K562 (cell line): ENCODE data around the gene TSTD2. TPM values are rescaled to one million over a fixed set of nuclear protein-coding genes. Genes with fewer than 3 reads are reported as not detected.

Experiments
- ATAC-seq: fragments of 200-7000 bp; cut with Tn5 transposase; 3 replicates; pipeline ENCODE4 v1.9.1; 2020; ENCODE audit warnings: moderate library complexity
- BruUV-seq: library from RNA; stranded (reverse); fragments of 400-500 nt; replicated peaks from 2 replicates; lab custom pipeline; 2021; lab: Mats Ljungman, UMichigan
- CTCF ChIA-PET: fragments of 300-600 bp; formaldehyde crosslinking; extraction: SDS; loops from one replicate; lab custom pipeline; 2021; ENCODE audit warnings: low intra/inter-chr PET ratio; lab: Yijun Ruan, JAX
- POLR2A ChIA-PET: fragments of 300-600, 350-650 bp; sonication (Branson Sonifier 250); formaldehyde crosslinking; extraction: SDS; loops from one replicate; lab custom pipeline; 2021; ENCODE audit warnings: antibody characterized with exemption, inconsistent platforms; lab: Yijun Ruan, JAX
- DNase-seq, 4 experiments: peaks; one replicate each; pipeline versions ENCODE4 v3.0.0 to v3.0.0-alpha.2; 2011 to 2018; ENCODE audit warnings: low spot score in 3 of 4, mixed read lengths in 3 of 4; ENCODE audit errors: extremely low read depth in 1 of 4
- FAIRE-seq: peaks from 2 replicates; lab custom pipeline; 2011; peaks lifted over from hg19 to GRCh38; lab: Jason Lieb, UNC
- H2AFZ ChIP-seq: 2 replicates; pipeline ENCODE4 v1.6.0; 2011; ENCODE audit warnings: low read depth, low read length, control low read depth, inconsistent platforms
- H3K27ac ChIP-seq: fragments of 200-600 bp; 3 replicates; pipeline ENCODE4 v1.8.0; 2011; ENCODE audit warnings: low read depth, mild to moderate bottlenecking, control low read depth, inconsistent platforms, low read length, moderate library complexity, mixed read lengths; ENCODE audit errors: extremely low read depth
- H3K27me3 ChIP-seq, 2 experiments: fragments of 300-600 bp in 1 of 2; 2 replicates in 1 of 2; 3 replicates in 1 of 2; pipeline versions ENCODE4 v1.6.0 to v1.8.0; 2011; ENCODE audit warnings: inconsistent platforms in 2 of 2, low read length in 2 of 2, mild to moderate bottlenecking in 1 of 2, mixed read lengths in 1 of 2, moderate library complexity in 1 of 2; ENCODE audit not compliant: control insufficient read depth in 2 of 2, insufficient read depth in 2 of 2
- H3K36me3 ChIP-seq: fragments of 300-600 bp; 3 replicates; pipeline ENCODE4 v1.8.0; 2011; ENCODE audit warnings: mild to moderate bottlenecking, low read length, inconsistent platforms; ENCODE audit not compliant: control insufficient read depth, insufficient read depth
- H3K4me1 ChIP-seq, 2 experiments: fragments of 200-600 bp in 1 of 2; replicated peaks in 1 of 2; 2 replicates in 1 of 2; 3 replicates in 1 of 2; pipeline versions ENCODE4 v1.5.1 to v1.8.0; 2011; ENCODE audit warnings: inconsistent platforms in 2 of 2, low read length in 2 of 2, mild to moderate bottlenecking in 1 of 2, mixed read lengths in 1 of 2, moderate library complexity in 1 of 2; ENCODE audit not compliant: control insufficient read depth in 2 of 2, insufficient read depth in 2 of 2
- H3K4me2 ChIP-seq: 2 replicates; pipeline ENCODE4 v1.6.1; 2011; ENCODE audit warnings: low read length, control low read depth, inconsistent platforms, mixed read lengths; ENCODE audit not compliant: insufficient read depth
- H3K4me3 ChIP-seq: fragments of 200-600 bp; sonication (generic), shearing (Covaris generic); 2 replicates; pipeline ENCODE4 v1.5.1; 2016; ENCODE audit warnings: control low read depth, inconsistent platforms
- H3K79me2 ChIP-seq: fragments of 200-600 bp; 3 replicates; pipeline ENCODE4 v1.8.0; 2011; ENCODE audit warnings: low read length, inconsistent platforms; ENCODE audit not compliant: control insufficient read depth, insufficient read depth
- H3K9ac ChIP-seq, 2 experiments: 2 replicates each; pipeline versions ENCODE4 v1.6.0 to v1.6.1; 2011; ENCODE audit warnings: low read depth in 2 of 2, low read length in 2 of 2, control low read depth in 1 of 2, inconsistent platforms in 1 of 2, mild to moderate bottlenecking in 1 of 2, mixed read lengths in 1 of 2; ENCODE audit not compliant: insufficient read depth in 1 of 2
- H3K9me1 ChIP-seq: one replicate; pipeline ENCODE4 v1.6.0; 2011; ENCODE audit warnings: inconsistent platforms, mild to moderate bottlenecking, low read length, moderate library complexity; ENCODE audit not compliant: control insufficient read depth, insufficient read depth
- H3K9me3 ChIP-seq: replicated peaks from 2 replicates; pipeline ENCODE4 v1.5.1; 2011; ENCODE audit warnings: low read depth, low read length, inconsistent platforms; ENCODE audit not compliant: control insufficient read depth, insufficient read depth
- H4K20me1 ChIP-seq: replicated peaks from 2 replicates; pipeline ENCODE4 v1.6.1; 2011; ENCODE audit warnings: low read length, inconsistent platforms, mixed read lengths; ENCODE audit not compliant: control insufficient read depth, insufficient read depth
- HMG20A ChIP-seq: fragments of 450-650 bp; formaldehyde crosslinking; conservative IDR thresholded peaks from 2 replicates; pipeline ENCODE4 v1.4.0; 2020; ENCODE audit warnings: mild to moderate bottlenecking, mixed read lengths
- IRF2 ChIP-seq: sonication (generic); formaldehyde crosslinking; IDR thresholded peaks from 2 replicates; pipeline ENCODE4 v1.8.1; 2022; ENCODE audit warnings: mild to moderate bottlenecking, missing genetic modification reagents
- NFE2 ChIP-seq: IDR thresholded peaks from 2 replicates; pipeline ENCODE4 v1.6.1; 2014; ENCODE audit warnings: antibody characterized with exemption, low read depth
- NFIC ChIP-seq: fragments of 450-650 bp; IDR thresholded peaks from 2 replicates; pipeline ENCODE4 v1.6.1; 2017; ENCODE audit warnings: mild to moderate bottlenecking, inconsistent platforms
- ZNF592 ChIP-seq: fragments of 450-650 bp; IDR thresholded peaks from 2 replicates; pipeline ENCODE4 v1.6.1; 2017; ENCODE audit warnings: antibody characterized with exemption, mild to moderate bottlenecking
- WGBS: fragments of 100-300 bp; shearing (Covaris generic); methylation state at CpG from one replicate; pipeline ENCODE4 v1.1.6; 2016; ENCODE audit warnings: low coverage, mixed read lengths; ENCODE audit not compliant: insufficient coverage; ENCODE audit errors: missing lambda C conversion rate; 5-methylcytosine and 5-hydroxymethylcytosine counted together
- in situ Hi-C: fragments of 300-500 bp; cut with MboI; formaldehyde crosslinking; loops from 4 replicates; pipeline ENCODE4 v1.15.0; 2018; ENCODE audit warnings: inconsistent platforms, mixed read lengths
- intact Hi-C: fragments of 100-400 bp; cut with micrococcal nuclease; formaldehyde crosslinking; loops from 2 replicates; pipeline ENCODE4 v1.14.2; 2022
- polyA plus RNA-seq, 8 experiments: library from polyadenylated mRNA; depleted of rRNA in 4 of 8; stranded (reverse) in 5 of 8; unstranded in 3 of 8; fragments of >200 nt; fragmentation: Nextera tagmentation in 2 of 8; fragmentation: Illumina TruSeq in 1 of 8; extraction: Ambion mirVana in 2 of 8; extraction: Trizol in 1 of 8; gene quantifications; 2 replicates each; pipeline versions ENCODE4 v1.2.1 to v1.2.3, GENCODE V29; 2011 to 2014; ENCODE audit warnings: inconsistent platforms in 1 of 8, missing spikeins in 1 of 8
- total RNA-seq, 7 experiments: library from RNA; depleted of rRNA in 6 of 7; stranded (reverse); fragments of >200 nt in 6 of 7; fragmentation: Illumina TruSeq in 2 of 7; extraction: Trizol in 2 of 7; gene quantifications; 2 replicates each; pipeline versions ENCODE4 v1.2.1 to v1.2.3, GENCODE V29; 2011 to 2021; ENCODE audit warnings: low replicate concordance in 1 of 7

Gene TSTD2
- total and polyA plus RNA-seq, 9 of the 15 experiments (the other 6 are each of a cell fraction or from before 2014, with no cell fraction given): 10.1 to 36.7 (median 19.0) TPM

DNA sequence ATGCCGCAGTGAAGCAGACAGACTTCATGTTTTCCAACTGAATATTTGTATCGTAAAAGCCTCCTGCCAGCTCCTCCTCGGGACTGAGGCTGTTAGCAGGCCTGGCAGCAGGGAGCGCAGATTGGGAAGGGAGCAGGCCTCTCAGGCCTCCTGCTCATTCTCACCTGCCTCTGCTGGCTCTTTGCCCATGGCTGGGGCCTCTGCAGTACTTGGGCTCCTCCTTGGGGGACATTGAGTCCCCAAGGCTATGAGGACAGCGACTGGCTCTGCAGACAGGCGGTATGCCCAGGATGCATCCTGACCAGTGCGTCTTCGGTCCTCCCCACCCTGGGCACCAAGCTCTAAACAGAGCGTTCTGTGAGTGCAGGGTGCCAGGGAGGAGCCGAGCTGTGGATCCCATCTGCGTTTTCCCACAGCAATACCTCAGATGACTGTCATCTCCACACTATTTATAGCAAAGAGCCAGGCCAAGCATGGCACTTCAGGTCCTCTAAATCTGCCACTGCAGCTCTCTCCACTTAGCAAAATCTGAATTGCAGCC lies 38.7 kb downstream of the TSTD2 start:
- ChIA-PET POLR2A (interaction anchor here (0.6 to 1.5 kb wide), 4 partner anchors 9 to 136 kb away, joined by 3 read pairs; no protein-coding TSS in a partner anchor), CTCF (no interaction called here)
- Histone ChIP-seq H3K4me3 (no peak overlapping the region), H3K27me3 (no peaks in the 10 kb centered on the region), H3K79me2 (no peaks in the 10 kb centered on the region), H2AFZ (no peak overlapping the region), H3K9me3 (no peaks in the 10 kb centered on the region), H3K4me2 (no peak overlapping the region), H3K9ac (0 out of 4 replicates have a peak overlapping the region, but pooled peaks of 1 of the 2 experiments have one; percentile 43), H3K36me3 (peaks cover 45% of the 10 kb centered on the region), H4K20me1 (no peaks in the 10 kb centered on the region), H3K9me1 (no peaks in the 10 kb centered on the region), H3K27ac (no peak overlapping the region), H3K4me1 (peaks cover 0 to 6% of the 10 kb centered on the region in 2 experiments; a peak in 3 of 5 replicates)
- TF ChIP-seq IRF2 (CRISPR knock-in tag): no peak
- TF ChIP-seq NFIC: 0 out of 2 replicates have a peak, but pooled peaks have one; percentile 10
- TF ChIP-seq ZNF592: no peak
- no peak for TF ChIP-seq NFE2
- TF ChIP-seq HMG20A (CRISPR knock-in tag): no peak
- FAIRE-seq (no peak), DNase-seq (no peak), ATAC-seq (no peak)
- no TSS peak for BruUV-seq
- in situ Hi-C loops (no loop called here), intact Hi-C loops (no loop called here)
- 94% methylated on average over 11 of the region's 11 CpGs for WGBS
